ENCODE data around the gene RAE1. TPM values are rescaled to one million over a fixed set of nuclear protein-coding genes. Genes with fewer than 3 reads are reported as not detected.

RAE1 gene
- total RNA-seq, 6 experiments from 2014 or later, result 25.1 to 31.4 (median 28.3) TPM

GRCh38 chr20:57369596-57369995 is 18.5 kb downstream of the RAE1 start:
- peaks cover 1% of the 10 kb centered on the region for H3K4me1 Mint-ChIP-seq (ENCODE audit: low read depth)
- H3K9me3 Mint-ChIP-seq, result no peaks in the 10 kb centered on the region
- peaks cover 52% of the 10 kb centered on the region for H3K36me3 Mint-ChIP-seq (ENCODE audit: low read depth)
- no peak for TF ChIP-seq CTCF (IDR thresholded peaks at IDR 0.05)
- no peak for DNase-seq
- no peaks in the 10 kb centered on the region; the same call in 1 of the 2 replicates for H3K27me3 Mint-ChIP-seq (ENCODE audit: insufficient read depth)
- H3K27ac Mint-ChIP-seq, result no peak overlapping the region
- no peak overlapping the region for H3K4me3 Mint-ChIP-seq

DNA sequence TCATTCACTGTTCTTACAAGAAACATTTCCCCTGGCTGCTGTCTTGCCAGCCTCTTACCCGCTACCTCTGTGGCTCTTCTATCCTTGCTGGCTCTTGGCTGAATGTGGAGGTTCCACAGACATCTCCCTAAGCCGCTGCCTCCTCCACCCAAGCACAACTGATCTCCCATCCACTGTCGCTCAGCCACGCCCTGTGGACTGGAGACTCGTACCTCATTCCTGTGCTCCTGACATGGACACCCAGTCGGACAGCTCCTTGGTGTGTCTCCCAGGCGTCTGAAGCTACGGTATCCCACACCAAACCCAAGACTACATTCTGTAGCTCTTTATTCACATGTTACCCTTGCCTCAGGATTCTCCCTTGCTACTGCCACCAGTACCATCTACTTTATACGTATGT is 19.3 kb downstream of the RAE1 start:
- no peaks in the 10 kb centered on the region; the same call in 1 of the 2 replicates for H3K27me3 Mint-ChIP-seq (ENCODE audit: insufficient read depth)
- DNase-seq, result no peak
- no peak for TF ChIP-seq CTCF (IDR thresholded peaks at IDR 0.05)
- H3K27ac Mint-ChIP-seq, result no peak overlapping the region
- no peaks in the 10 kb centered on the region for H3K4me1 Mint-ChIP-seq (ENCODE audit: low read depth)
- H3K9me3 Mint-ChIP-seq, result no peaks in the 10 kb centered on the region
- H3K4me3 Mint-ChIP-seq, result no peak overlapping the region
- H3K36me3 Mint-ChIP-seq (ENCODE audit: low read depth), result peaks cover 50% of the 10 kb centered on the region

- no peaks in the 10 kb centered on the region; the same call in 1 of the 2 replicates for H3K27me3 Mint-ChIP-seq (ENCODE audit: insufficient read depth)
- no peaks in the 10 kb centered on the region for H3K9me3 Mint-ChIP-seq
- peaks cover 48% of the 10 kb centered on the region for H3K36me3 Mint-ChIP-seq (ENCODE audit: low read depth)
- DNase-seq, result no peak
- no peak overlapping the region for H3K27ac Mint-ChIP-seq
- no peaks in the 10 kb centered on the region for H3K4me1 Mint-ChIP-seq (ENCODE audit: low read depth)
- no peak for TF ChIP-seq CTCF (IDR thresholded peaks at IDR 0.05)
- no peak overlapping the region for H3K4me3 Mint-ChIP-seq
These were observed 20.3 kb downstream of the RAE1 start for GRCh38 chr20:57371363-57371762.

DNA sequence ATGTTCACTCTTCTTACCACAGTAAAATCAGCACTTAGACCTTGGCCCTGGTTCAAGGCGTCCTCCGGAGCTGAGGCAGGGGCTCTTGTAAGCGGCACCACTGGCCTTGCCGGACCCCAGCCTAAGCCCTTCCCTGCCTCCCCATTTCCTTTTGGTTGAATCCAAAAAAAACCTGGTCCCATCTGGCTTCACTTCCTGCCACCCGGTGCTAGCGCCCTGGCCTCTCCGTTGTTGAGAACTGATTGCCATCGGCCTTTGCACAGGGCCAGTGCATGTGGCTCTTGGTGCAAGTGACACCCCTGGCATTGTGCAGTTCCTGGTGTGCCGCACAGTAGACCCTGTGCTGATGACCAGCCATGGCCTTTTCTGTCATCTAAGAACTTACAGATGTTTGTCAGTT is 21.1 kb downstream of the RAE1 start:
- Mint-ChIP-seq H3K4me3 (no peak overlapping the region), H3K4me1 (ENCODE audit: low read depth) (no peaks in the 10 kb centered on the region), H3K9me3 (no peaks in the 10 kb centered on the region), H3K27me3 (ENCODE audit: insufficient read depth) (peaks cover under 1% of the 10 kb centered on the region), H3K36me3 (ENCODE audit: low read depth) (peaks cover 43% of the 10 kb centered on the region), H3K27ac (no peak overlapping the region)
- no peak for TF ChIP-seq CTCF (IDR thresholded peaks at IDR 0.05)
- no peak for DNase-seq

DNA sequence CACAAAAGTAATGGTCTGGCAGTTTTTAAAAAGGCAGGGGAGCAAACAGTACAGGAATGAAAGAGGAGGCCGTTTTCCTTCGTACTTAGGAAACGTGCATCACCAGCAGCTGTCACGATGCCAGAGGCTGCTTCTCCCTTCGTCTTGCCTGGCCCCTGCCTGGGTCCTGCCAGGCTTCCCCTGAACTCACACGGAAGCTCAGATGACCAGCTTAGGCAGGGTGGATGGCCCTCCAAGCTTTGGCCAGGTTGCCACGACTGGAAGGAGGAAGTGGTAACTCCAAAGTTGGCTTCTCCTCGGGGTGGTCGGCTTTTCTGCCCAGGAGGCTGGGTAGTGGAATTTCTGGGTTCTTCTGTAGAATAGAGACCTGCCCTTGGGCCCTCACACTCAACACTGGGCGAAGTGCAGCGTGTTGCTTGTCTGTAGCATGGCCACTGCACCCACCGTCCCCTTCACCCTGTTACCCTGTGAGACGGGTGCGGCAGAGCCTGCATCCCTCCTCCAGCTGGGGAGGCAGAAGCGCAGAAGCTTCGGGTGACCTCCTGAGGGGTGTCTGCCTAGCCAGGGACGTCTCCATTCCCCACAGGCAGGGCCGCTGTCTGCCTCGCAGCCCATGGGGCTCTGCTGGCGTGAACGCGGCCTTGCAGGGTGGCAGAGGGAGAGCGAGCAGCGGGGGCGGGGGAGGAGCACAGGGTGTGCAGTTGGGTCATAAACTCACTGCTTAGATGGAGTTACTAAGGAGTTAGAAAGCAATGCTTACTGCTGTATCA is 21.7 kb downstream of the RAE1 start:
- no peak overlapping the region for H3K27ac Mint-ChIP-seq
- H3K9me3 Mint-ChIP-seq, result no peaks in the 10 kb centered on the region
- peaks cover 43% of the 10 kb centered on the region for H3K36me3 Mint-ChIP-seq (ENCODE audit: low read depth)
- no peak overlapping the region for H3K4me3 Mint-ChIP-seq
- no peak for TF ChIP-seq CTCF (IDR thresholded peaks at IDR 0.05)
- H3K27me3 Mint-ChIP-seq (ENCODE audit: insufficient read depth), result peaks cover 3% of the 10 kb centered on the region
- DNase-seq, result no peak
- H3K4me1 Mint-ChIP-seq (ENCODE audit: low read depth), result no peaks in the 10 kb centered on the region

All from HFFc6 (cell line).